ENCODE measurements around the gene TRIM5.
"Not testable (repeated sequence)": the region's sequence is repeated elsewhere in the genome, so short reads cannot be mapped to it uniquely, and the experiment has no call there.

The TRIM5 gene

DNA sequence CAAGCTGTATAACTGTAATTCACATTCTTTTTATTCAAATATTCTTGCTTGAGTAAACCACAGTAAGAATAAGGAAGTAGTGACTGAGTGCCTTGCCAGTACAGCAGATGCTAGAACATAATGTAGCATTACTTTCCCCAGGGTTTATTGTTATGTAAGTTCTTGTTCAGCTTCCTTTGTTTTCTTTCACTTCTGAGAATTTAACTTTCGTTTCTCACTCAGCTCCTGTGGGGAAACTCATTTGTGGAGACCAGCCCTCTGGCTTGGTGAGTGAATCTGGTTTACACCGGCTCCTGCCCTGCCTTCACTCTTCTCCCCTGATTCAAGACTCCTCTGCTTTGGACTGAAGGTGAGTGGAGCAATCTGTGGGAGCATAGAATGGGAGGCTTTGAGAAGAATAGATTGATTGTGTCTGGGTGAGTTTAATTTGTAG is 4.7 kb upstream of the TRIM5 start, which contains the start of gene TRIM22:
TSS of gene TRIM22 (plus strand) at position 240 of the 433 bp plus-strand sequence. CDS start 6,443 bp downstream, outside the sequence.
- DNase-seq (ENCODE audit: low read depth in 2 of 2): peak in 1 of 2 donors; percentile 34

DNA sequence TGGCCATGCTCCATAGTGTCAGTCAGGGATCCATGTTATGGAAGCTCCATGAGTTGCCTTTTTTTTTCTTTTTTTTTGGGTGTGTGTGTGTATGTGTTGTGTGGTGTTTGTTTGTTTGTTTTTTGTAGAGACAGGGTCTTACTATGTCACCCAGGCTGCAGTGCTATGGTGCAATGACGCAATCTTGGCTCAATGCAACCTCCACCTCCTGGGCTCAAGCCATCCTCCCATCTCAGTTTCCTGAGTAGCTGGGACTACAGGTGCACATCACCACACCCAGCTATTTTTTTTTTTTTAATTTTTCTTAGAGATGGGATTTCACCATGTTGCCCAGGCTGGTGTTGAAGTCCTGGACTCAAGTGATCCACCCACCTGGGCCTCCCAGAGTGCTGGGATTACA is 3.6 kb upstream of the TRIM5 start:
- DNase-seq (ENCODE audit: low read depth in 2 of 2): no peak

DNA sequence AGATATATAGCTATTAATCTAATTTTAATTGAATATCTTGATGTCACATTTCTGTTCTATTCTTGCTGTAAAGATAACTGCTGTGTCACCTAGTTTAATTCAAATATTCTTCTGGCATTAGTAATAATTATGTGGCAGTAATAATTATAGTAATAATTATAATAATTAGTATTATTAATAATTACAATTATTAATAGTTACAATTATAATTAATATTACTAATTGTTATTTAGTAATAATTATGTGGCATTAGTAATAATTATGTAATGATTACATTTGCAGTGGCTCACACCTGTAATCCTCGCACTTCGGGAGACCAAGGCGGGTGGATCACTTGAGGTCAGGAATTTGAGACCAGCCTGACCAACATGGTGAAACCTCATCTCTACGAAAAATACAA is 1.6 kb upstream of the TRIM5 start:
- no peak for DNase-seq (ENCODE audit: low read depth in 2 of 2)

DNA sequence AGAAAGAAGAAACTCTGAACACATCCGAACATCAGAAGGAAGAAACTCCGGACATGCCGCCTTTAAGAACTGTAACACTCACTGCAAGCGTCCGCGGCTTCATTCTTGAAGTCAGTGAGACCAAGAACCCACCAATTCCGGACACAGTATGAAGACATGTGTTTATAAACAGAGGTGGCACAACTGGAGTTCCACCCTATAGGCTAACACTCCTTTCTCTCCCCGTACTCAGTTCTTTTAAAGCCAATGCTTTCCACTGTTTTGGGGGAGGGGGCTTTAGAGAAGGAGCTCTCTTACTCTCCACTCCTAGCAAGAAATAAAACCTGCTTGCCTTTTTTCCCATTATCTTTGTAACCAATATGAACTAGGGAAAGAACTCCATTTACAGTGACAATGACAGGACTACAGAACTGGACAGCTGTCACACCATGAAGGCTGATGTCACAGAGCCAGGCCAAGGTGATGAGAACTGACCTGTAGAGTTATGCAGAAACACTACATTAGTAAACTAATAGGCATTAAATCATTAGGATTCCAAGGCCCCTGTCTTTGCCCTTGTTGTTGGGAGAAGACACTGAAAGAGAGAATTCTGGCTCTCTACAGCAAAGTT is 733 bp downstream of the TRIM5 start:
- DNase-seq (ENCODE audit: low read depth in 2 of 2): no peak

DNA sequence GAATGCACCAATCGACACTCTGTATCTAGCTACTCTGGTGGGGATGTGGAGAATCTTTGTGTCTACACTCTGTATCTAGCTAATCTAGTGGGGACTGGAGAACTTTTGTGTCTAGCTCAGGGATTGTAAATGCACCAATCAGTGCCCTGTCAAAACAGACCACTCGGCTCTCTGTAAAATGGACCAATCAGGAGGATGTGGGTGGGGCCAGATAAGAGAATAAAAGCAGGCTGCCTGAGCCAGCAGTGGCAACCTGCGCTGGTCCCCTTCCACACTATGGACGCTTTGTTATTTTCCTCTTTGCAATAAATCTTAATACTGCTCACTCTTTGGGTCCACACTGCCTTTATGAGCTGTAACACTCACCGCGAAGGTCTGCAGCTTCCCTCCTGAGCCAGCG is 1.3 kb downstream of the TRIM5 start:
- DNase-seq (ENCODE audit: low read depth in 2 of 2): not testable (repeated sequence)

DNA sequence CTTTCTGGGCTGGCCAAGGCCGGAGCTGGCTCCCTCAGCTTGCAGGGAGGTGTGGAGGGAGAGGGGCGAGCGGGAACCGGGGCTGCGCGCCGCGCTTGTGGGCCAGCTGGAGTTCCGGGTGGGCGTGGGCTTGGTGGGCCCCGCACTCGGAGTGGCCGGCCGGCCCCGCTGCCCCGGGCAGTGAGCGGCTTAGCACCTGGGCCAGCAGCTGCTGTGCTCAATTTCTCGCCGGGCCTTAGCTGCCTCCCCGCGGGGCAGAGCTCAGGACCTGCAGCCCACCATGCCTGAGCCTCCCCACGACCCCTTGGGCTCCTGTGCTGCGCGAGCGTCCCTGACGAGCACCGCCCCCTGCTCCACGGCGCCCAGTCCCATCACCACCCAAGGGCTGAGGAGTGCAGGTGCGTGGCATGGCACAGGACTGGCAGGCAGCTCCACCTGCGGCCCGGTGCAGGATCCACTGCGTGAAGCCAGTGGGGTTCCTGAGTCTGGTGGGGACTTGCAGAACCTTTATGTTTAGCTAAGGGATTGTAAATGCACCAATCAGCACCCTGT is 1.9 kb downstream of the TRIM5 start:
- not testable (repeated sequence) for DNase-seq (ENCODE audit: low read depth in 2 of 2)

DNA sequence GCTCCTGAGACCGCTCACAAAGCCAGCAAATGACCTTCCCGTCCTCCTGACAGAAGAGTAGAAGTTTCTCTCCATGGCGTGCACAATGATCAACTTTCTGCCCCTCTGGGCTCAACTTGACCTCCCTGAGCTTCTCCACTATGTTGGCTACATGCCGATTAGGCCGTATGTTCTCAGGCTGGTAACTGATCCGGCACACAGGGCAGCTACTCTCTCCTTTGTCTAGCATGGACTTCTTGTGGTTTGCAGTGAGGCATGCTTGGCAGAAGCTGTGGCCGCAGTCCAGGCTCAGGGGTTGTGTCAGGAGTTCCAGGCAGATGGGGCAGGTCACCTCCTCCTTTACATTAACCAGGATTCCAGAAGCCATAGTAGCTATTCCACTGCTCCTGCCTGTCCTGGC is 5.1 kb downstream of the TRIM5 start:
- no peak for DNase-seq (ENCODE audit: low read depth in 2 of 2)

DNA sequence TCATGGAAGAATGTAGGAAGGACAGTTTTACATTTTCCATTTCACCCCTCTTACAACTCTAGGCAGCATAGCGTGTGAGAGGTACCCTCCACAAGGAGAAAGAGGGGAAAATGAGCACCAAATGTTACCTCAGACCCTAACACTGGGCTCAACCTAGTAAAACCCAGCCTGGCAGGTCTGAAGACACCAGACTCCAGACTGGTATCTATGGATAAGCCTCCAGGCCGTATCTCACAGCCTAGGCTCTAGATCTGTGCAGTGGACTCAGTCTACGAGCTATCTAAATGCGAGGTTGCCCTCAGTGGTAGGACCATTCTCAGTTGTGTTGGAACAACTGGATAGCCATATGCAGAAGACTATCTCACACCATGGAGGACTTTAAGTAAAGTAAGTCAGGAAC is 10.5 kb downstream of the TRIM5 start:
- no peak for DNase-seq (ENCODE audit: low read depth in 2 of 2)

DNA sequence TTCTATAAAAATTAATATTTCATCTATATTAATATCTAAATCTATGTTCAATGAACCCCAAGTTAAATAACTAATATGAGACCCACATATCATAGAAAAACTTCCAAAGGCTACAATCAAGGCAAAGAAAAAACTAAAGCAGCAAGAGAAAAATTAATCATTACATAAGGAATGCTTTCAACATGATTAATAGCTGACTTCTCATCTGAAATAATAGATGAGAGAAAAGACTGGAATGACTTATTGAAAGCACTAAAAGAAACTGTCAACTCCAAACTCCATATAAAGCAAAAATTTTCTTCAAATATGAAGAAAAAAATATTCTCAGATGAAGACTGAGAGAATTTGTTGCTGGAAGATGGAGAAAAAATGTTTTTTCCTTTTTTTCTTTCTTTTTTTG is 13.0 kb downstream of the TRIM5 start:
- no peak for DNase-seq (ENCODE audit: low read depth in 2 of 2)

DNA sequence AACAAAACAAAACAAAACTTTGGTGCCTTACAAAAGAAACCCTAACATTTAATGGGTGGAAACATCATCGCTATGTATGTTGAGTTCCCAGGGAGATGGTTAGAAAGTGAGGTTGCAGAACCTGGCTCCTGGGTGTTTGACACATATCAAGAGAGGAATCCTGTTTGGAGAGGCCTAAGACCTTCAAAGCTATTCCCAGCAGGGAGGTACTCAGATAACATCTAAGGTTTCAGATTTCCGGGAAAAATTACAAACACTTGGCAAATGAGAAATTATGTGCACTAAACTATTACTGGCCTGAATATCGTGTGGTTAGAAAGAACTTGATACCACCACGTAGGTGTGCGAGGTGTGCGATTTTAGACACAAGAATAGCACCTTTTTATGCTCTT is 18.5 kb downstream of the TRIM5 start:
- DNase-seq (ENCODE audit: low read depth in 2 of 2): no peak

DNA sequence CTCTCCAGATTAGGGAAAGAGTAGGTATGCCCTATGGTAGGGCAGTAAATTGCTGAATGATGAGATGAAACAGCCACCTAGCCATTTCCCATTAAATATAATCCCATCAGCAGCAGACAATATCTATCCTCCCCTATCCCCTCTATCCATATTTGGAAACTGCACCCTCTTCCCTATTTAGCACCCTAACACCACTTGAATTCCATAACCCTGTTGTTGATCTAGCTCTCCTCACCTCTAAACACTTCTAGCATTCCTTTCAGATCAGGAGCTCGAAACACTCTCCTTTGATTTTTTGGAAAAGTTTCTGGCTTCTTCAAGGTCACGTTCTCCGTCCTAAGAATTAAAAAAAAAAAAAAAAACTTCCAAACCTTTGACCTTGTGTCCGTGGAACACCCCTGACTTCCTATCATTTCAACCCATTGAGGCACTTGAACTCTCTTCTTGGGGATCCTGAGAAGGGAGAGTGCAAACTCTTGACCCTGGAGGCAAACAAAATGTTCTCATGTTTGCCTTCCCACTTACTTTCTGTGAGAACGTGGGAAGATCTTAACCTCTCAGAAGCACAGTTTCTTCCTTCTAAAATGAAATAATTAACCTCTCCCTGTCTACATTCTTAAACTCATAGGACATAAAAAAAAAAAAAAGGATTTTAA is 19.0 kb downstream of the TRIM5 start:
- no peak for DNase-seq (ENCODE audit: low read depth in 2 of 2)

DNA sequence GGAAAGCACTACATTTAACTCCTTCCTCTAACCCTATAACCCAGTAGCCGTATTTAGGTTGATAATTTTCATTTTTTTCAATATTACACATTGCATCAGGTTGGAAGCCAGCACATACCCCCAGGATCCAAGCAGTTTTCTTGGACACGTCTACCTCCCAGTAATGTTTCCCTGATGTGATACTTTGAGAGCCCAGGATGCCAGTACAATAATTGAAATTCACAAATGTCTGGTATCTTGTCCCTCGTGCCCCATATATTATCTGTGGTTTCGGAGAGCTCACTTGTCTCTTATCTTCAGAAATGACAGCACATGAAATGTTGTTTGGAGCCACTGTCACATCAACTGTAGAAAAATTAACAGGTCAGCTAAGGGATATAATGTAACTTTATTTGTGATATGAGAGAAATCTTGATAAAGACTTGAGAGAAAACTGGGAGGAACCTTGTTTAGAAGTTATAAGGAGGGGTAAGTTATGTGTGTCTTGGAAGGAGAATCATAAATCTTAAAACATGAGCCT is 19.8 kb downstream of the TRIM5 start:
- no peak for DNase-seq (ENCODE audit: low read depth in 2 of 2)

DNA sequence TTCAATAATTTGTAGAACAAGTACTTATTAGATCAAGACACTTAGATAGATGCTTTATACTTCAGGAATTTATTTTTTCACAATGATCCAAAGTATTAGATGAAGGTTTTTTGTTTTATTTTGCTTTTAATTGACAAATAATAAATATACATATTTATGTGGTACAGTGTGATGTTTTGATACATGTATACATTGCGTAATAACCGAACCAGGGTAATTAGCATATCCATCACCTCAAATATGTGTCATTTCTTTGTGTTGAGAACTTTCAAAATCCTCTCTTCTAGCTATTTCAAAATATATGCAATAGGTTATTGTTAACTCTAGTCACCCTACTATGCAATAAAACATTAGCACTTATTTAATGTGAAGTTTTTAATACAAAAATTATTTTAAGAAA is 21.4 kb downstream of the TRIM5 start:
- DNase-seq (ENCODE audit: low read depth in 2 of 2): no peak

DNA sequence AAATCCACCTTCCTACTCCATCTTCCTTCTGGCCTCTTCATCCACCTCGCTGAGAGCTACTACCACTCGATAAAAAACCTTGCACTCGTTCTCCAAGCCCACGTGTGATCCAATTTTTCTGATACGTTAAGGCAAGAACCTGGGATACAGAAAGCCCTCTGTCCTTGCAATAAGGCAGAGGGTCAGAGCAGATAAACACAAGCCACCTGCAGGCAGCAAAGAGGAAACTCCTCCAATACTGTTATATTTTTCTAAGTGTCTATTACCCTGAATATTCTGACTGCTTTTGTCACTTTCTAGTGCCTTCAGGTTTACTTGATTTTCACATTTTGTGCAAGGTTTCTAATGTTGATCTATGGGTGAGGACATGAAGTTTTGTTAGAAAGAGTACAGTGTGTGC is 26.6 kb downstream of the TRIM5 start:
- DNase-seq (ENCODE audit: low read depth in 2 of 2): no peak

DNA sequence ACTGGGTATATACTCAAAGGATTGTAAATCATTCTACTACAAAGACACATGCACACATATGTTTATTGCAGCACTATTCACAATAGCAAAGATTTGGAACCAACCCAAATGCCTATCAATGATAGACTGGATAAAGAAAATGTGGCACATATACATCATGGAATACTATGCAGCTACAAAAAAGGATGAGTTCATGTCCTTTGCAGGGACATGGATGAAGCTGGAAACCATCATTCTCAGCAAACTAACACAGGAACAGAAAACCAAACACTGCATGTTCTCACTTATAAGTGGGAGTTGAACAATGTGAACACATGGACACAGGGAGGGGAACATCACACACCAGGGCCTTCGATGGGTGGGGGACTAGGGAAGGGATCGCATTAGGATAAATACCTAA is 27.9 kb downstream of the TRIM5 start:
- not testable (repeated sequence) for DNase-seq (ENCODE audit: low read depth in 2 of 2)

DNA sequence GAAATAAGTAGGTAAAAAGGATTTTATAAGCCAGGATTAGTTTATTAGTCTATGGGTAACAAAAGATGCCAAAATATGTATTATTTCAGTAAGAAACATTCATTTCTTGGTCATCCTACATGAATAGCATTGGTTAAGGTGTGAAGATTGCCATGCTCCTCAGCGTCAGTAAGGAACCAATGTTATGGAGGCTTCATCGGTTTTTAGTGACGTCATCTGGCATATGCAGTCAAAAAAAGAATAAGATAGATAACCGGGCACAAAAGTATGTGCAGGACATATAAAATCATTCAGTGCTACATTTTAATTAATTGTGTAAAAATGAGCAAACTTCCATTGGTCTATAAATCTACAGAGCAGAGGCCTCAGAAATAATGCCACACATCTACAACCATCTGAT is 29.4 kb downstream of the TRIM5 start:
- DNase-seq (ENCODE audit: low read depth in 2 of 2): no peak

DNA sequence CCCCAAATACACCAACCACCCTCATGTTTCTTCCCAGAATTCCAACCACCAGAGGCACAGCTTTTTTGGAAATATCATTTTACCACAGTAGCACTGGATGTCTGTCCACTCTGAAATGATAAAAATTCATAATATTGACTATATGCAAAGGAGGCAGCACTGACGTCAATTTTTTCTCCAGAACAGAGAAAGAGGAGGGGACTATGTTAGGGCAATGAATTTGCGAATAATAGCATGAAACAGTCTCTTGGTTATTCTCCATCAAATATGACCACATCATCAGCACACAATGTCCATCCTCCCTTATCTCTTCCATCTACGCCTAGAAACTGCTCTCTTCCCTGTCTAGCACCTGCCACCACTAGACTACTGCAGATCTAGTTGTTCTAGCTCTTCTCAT is 38.7 kb downstream of the TRIM5 start:
- no peak for DNase-seq (ENCODE audit: low read depth in 2 of 2)

DNA sequence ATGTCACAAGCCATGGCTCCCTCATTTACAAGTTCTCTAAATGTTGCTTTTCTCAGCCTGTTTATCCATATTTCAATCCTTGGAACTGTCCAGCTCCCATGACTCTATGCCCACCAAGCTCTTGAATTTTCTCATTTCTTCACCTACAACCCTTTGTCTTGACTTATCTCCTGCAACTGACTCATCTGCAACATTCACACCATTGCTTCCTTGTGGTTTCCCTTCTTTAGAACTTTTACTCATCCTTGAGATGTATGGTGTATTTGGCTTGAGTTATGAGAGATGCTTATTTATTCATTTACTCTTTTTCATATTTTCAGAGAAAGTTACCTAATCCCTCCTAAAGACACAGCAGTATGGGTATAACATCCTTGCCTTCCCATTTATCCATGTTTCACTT is 41.3 kb downstream of the TRIM5 start:
- DNase-seq (ENCODE audit: low read depth in 2 of 2): no peak

DNA sequence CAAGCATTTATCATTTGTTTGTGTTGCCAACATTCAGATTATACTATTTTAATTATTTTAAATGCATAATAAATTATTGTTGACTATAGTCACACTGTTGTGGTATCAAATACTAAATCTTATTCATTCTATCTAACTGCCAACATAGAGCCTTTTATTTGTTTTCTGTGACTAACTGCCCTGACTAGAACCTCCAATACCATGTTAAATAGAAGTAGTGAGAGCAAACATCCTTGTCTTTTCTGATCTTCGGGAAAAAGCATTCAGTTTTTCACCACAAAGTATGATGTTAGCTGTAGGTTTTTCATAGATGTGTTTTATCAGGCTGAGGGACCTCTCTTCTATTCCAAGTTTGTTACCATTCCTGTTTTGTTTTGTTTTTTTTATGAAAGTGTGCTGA is 44.9 kb downstream of the TRIM5 start:
- DNase-seq (ENCODE audit: low read depth in 2 of 2): no peak

DNA sequence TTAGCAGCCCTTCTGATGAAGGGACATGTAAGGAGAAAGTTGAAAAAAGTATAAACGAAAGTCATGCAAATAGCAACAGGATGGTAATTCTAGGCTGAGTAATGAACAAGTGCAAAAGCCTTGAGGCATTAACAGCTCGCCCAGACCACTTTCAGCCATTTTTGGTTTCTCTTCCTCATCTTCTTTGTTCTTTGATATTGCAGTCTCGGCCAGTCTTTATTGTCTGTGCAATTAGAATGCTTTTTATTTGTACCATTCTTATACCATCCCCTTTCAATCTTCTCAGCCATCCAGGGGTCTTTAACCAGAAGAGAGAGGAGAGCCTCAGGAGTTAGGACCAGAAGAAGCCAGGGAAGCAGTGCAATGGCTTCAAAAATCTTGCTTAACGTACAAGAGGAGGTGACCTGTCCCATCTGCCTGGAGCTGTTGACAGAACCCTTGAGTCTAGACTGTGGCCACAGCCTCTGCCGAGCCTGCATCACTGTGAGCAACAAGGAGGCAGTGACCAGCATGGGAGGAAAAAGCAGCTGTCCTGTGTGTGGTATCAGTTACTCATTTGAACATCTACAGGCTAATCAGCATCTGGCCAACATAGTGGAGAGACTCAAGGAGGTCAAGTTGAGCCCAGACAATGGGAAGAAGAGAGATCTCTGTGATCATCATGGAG is 52.8 kb downstream of the TRIM5 start:
- DNase-seq (ENCODE audit: low read depth in 2 of 2): no peak

DNA sequence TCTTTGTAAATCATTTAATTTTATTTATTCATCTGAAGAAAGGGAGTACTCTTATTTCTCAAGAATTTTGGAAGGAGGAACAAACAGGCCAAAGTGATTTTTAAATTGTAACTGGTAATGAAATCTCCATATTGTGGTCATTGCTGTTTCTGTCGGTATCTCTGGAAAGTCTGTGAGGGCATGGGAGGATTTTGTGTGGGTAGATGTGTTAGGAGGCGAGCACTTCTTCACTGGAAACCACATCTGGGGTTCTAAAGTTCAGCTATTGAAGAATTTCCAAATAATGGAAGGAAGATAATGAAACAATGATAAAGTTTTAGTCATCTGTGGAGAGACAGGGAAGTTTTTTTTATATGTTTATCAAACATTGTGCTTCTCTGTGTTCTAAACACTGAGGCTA is 53.5 kb downstream of the TRIM5 start:
- no peak for DNase-seq (ENCODE audit: low read depth in 2 of 2)

DNA sequence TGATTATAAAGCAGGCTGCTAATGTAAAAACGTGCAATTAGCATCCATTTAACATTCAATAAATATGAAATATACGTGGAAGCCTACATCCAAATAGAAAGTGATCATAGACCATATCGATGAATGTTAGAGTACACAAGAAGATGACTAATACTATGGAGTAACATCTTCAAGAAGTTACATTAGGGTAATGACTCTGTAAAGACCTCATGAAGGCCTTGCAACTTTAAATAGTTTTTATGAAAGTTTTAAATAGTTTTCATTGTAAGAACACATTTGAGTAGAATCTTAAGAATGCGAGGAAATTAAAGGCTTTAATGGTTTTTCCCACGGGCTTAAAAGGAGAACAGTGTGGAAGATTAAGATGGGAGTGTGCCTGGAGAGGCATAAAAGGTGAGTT is 58.7 kb downstream of the TRIM5 start:
- no peak for DNase-seq (ENCODE audit: low read depth in 2 of 2)

DNA sequence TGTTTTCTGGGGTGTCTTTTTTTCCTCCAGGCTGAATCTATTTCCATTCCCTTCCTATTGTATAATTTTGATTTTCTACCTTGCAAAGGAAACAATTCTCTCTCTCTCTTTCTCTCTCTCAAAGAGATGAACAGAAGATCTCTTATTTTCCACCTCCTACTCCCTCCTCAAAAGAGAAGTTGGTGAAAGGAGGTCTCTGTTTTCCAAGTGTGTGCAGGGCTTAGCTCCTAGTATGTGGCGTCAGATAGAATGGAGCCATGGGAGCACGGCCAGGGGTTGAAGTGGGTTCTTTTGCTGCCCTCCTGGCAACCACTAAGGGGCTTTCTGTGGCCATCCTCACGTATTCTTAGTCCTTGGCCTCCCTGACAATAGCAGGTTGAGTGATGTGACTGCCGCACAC is 59.6 kb downstream of the TRIM5 start:
- no peak for DNase-seq (ENCODE audit: low read depth in 2 of 2)
